ENCODE results near the gene AKR1C1. TPM values are rescaled to one million over a fixed set of nuclear protein-coding genes. Genes with fewer than 3 reads are reported as not detected.

The AKR1C1 gene
- total RNA-seq (2022; extraction: Qiagen RNA extraction; ENCODE audit: low read depth): 498 to 596 TPM (median 584 TPM) in 5 replicates

DNA sequence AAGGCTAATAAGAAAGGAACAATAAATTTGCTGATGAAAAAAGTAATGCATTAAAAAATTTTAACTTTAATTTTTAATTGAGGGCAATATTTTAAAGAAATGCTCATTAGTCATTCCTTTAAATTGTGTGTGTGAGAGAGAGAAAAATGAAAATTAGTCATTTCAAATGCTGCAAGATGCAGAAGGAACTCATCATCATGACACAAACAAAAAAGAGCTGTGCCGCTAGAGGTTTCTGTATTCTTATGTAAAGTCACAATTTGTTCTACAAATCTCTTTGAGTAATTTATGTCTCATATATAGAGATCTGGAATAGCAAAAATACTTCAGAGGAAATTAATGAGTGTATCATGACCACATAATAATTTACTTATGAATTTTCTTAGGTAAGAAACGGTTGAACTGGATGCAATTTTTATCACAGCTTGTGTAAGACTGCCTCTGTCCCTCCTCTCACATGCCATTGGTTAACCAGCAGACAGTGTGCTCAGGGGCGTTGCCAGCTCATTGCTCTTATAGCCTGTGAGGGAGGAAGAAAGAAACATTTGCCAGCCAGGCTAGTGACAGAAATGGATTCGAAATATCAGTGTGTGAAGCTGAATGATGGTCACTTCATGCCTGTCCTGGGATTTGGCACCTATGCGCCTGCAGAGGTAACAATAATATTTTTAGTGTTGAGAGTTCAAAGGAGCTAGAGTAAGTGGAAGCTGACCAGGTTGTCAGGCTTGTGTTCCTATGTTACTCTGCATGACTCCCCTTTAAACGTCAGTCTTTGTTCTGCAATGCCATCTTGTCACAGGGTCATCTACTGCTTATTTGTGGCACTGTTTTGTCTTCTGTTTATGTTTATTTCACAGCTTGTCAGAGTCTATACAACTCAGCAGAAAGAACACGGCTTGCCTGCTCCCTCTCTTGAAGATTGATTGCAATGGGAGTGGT lies at the start of gene AKR1C1:
AKR1C1 (plus strand) TSS at position 540 of the 939 bp plus-strand sequence; CDS start at position 570, 30 bp downstream.

DNA sequence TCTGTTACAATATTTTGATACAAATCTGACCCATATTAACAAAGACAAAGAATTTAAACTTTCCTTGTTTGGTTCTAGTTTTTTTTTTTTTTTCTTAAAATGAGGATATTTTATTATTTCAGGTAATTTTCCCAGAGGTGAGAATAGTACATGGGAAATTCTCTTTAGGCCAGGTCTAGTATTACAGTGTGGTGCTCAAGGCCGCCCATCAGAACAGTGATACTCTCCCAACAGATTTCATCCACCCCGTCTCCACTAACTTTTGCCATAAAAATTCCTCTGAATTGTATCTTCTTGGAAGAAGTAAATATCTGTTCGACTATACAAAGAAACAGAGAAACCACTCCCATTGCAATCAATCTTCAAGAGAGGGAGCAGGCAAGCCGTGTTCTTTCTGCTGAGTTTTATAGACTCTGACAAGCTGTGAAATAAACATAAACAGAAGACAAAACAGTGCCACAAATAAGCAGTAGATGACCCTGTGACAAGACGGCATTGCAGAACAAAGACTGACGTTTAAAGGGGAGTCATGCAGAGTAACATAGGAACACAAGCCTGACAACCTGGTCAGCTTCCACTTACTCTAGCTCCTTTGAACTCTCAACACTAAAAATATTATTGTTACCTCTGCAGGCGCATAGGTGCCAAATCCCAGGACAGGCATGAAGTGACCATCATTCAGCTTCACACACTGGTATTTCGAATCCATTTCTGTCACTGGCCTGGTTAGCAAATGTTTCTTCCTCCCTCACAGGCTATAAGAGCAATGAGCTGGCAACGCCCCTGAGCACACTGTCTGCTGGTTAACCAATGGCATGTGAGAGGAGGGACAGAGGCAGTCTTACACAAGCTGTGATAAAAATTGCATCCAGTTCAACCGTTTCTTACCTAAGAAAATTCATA lies 40.2 kb downstream of the AKR1C1 start, which contains the start of gene AKR1C2:
AKR1C2 (minus strand) TSS at position 731 of the 903 bp plus-strand sequence; CDS start at position 709, 22 bp downstream.

Other genes with a start within 250 kb of the AKR1C1 start
- 7.5 to 7.9 TPM (median 7.5 TPM) in 5 replicates for gene AKR1E2, start 137.2 kb upstream of the AKR1C1 start, total RNA-seq (2022; extraction: Qiagen RNA extraction; ENCODE audit: low read depth)
- gene AKR1C2, start 40.4 kb downstream of the AKR1C1 start, total RNA-seq (2022; extraction: Qiagen RNA extraction; ENCODE audit: low read depth): 3,382 to 4,029 TPM (median 3,494 TPM) in 5 replicates
- gene AKR1C3, start 131.0 kb downstream of the AKR1C1 start, total RNA-seq (2022; extraction: Qiagen RNA extraction; ENCODE audit: low read depth): 1,163 to 1,231 TPM (median 1,180 TPM) in 5 replicates
- gene AKR1C8, start 221.7 kb downstream of the AKR1C1 start, total RNA-seq (2022; extraction: Qiagen RNA extraction; ENCODE audit: low read depth): 0.29 TPM in 1 of 5 replicates, not detected in the others
- gene AKR1C4, start 233.4 kb downstream of the AKR1C1 start, total RNA-seq (2022; extraction: Qiagen RNA extraction; ENCODE audit: low read depth): 0.27 to 0.50 TPM (median 0.32 TPM) in 4 of 5 replicates, not detected in the other